ENCODE results near the gene TEFM. TPM values are rescaled to one million over a fixed set of nuclear protein-coding genes. Genes with fewer than 3 reads are reported as not detected.

The TEFM gene
- total RNA-seq, 1 experiment from 2014 or later = 11.7 TPM

DNA sequence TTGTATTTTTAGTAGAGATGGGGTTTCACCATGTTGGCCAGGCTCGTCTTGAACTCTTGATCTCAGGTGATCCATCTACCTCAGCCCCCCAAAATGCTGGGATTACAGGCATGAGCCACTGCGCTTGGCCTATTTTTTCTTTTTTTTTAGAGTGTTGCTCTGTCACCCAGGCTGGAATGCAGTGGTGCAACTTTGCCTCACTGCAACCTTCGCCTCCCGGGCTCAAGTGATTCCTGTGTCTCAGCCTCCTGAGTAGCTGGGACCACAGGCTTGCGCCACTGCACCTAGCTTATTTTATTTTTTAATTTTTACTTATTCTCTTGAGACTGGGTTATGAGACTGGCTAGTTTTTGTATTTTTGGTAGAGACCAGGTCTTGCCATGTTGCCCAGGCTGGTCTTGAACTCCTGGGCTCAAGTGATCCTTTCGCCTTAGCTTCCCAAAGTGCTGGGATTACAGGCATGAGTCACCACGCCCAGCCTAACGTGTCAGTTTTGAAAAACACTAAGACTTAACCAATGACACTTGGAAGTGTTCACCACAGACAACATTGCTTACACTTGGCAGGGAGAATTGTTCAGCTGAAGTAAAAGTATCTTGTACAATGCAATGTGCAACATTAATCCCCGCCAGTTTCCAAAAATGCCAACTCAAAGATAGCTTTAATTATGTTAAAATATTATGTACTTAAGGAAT lies 47.3 kb downstream of the TEFM start:
- Histone ChIP-seq H3K23ac (ENCODE audit: insufficient read length, low read depth, low read length) (no peak overlapping the region), H3K27me3 (ENCODE audit: insufficient read depth, low read length) (no peaks in the 10 kb centered on the region), H2BK12ac (ENCODE audit: insufficient read length, low read depth, low read length) (no peak overlapping the region), H4K5ac (ENCODE audit: insufficient read length, low read depth, low read length) (no peak overlapping the region), H4K20me1 (ENCODE audit: control insufficient read depth, insufficient read depth, insufficient read length) (no peaks in the 10 kb centered on the region), H4K8ac (replicated peaks; ENCODE audit: insufficient read length, low read depth, low read length) (no peak overlapping the region), H3K79me2 (ENCODE audit: insufficient read depth, low read length) (no peaks in the 10 kb centered on the region), H3K4me1 (ENCODE audit: insufficient read depth, low read length) (no peaks in the 10 kb centered on the region), H3K56ac (ENCODE audit: insufficient read length, low read depth, low read length) (no peak overlapping the region), H3T11ph (ENCODE audit: low read length) (no peak overlapping the region), H3K18ac (ENCODE audit: insufficient read length, low read depth, low read length) (no peak overlapping the region), H2BK20ac (ENCODE audit: low read depth, low read length, poor library complexity, severe bottlenecking) (no peak overlapping the region), H3K4me2 (ENCODE audit: insufficient read depth, insufficient read length, low read length) (no peak overlapping the region), H3K9ac (ENCODE audit: extremely low read depth, insufficient read length, low read length) (no peak overlapping the region), H3K4ac (ENCODE audit: low read depth, low read length) (no peak overlapping the region), H4K91ac (ENCODE audit: insufficient read length, low read depth, low read length) (no peak overlapping the region), H3K23me2 (ENCODE audit: insufficient read length, low read depth, low read length, poor library complexity, severe bottlenecking) (no peaks in the 10 kb centered on the region), H3K9me3 (ENCODE audit: control insufficient read depth, low read depth, low read length) (no peaks in the 10 kb centered on the region), H2BK5ac (ENCODE audit: insufficient read length, low read length) (no peak overlapping the region), H3K79me1 (ENCODE audit: insufficient read depth, low read depth, low read length, poor library complexity, severe bottlenecking) (no peaks in the 10 kb centered on the region), H3K14ac (ENCODE audit: insufficient read depth, low read length) (no peak overlapping the region), H2BK120ac (ENCODE audit: low read depth, low read length, poor library complexity, severe bottlenecking) (no peak overlapping the region), H2BK15ac (ENCODE audit: low read depth, low read length) (no peak overlapping the region), H2AK5ac (ENCODE audit: insufficient read length, low read length) (no peak overlapping the region), H2AFZ (ENCODE audit: low read length) (no peak overlapping the region), H3K27ac (ENCODE audit: insufficient read length, low read depth, low read length) (no peak overlapping the region)
- TF ChIP-seq, protein P1, sequence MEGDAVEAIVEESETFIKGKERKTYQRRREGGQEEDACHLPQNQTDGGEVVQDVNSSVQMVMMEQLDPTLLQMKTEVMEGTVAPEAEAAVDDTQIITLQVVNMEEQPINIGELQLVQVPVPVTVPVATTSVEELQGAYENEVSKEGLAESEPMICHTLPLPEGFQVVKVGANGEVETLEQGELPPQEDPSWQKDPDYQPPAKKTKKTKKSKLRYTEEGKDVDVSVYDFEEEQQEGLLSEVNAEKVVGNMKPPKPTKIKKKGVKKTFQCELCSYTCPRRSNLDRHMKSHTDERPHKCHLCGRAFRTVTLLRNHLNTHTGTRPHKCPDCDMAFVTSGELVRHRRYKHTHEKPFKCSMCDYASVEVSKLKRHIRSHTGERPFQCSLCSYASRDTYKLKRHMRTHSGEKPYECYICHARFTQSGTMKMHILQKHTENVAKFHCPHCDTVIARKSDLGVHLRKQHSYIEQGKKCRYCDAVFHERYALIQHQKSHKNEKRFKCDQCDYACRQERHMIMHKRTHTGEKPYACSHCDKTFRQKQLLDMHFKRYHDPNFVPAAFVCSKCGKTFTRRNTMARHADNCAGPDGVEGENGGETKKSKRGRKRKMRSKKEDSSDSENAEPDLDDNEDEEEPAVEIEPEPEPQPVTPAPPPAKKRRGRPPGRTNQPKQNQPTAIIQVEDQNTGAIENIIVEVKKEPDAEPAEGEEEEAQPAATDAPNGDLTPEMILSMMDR (conservative IDR thresholded peaks at IDR 0.05) = no peak
- Mint-ChIP-seq H3K27ac (no peak overlapping the region), H3K4me1 (no peaks in the 10 kb centered on the region), H3K36me3 (ENCODE audit: insufficient read depth in 1 of 3, low read depth in 3 of 3) (peaks cover 27 to 71% (median 59%) of the 10 kb centered on the region in 3 experiments; a peak in 6 of 7 replicates), H3K4me3 (no peak overlapping the region), H3K9me3 (no peaks in the 10 kb centered on the region), H3K27me3 (ENCODE audit: low read depth) (no peaks in the 10 kb centered on the region)
- no peak for DNase-seq
- WGBS (ENCODE audit: extremely low coverage, insufficient read length, low lambda C conversion rate) = no CpG with 5 or more reads among the region's 9 CpGs

Data from H9 (cell line).